NCI-H2196 treated with DMSO at 0.1 percent for 48 hours (cell line): ENCODE data around the gene EPHB2.

Experiments used
- DNase-seq: peaks from one replicate; lab custom pipeline; 2025; ENCODE audit not compliant: unreplicated experiment; lab: John Stamatoyannopoulos, UW

The EPHB2 gene

GRCh38 chr1:22815421-22816066, 104.9 kb downstream of the EPHB2 start:
- DNase-seq: no peak

- DNase-seq: no peak
Measured at GRCh38 chr1:22816067-22816775, 105.6 kb downstream of the EPHB2 start.

- no peak for DNase-seq
Measured at GRCh38 chr1:22816803-22817202, 106.2 kb downstream of the EPHB2 start.

GRCh38 chr1:22817462-22817861, 106.8 kb downstream of the EPHB2 start:
- no peak for DNase-seq

GRCh38 chr1:22818061-22818770, 107.6 kb downstream of the EPHB2 start:
- no peak for DNase-seq

GRCh38 chr1:22819361-22819760, 108.7 kb downstream of the EPHB2 start:
- DNase-seq: no peak

GRCh38 chr1:22821027-22821426, 110.4 kb downstream of the EPHB2 start:
- DNase-seq: no peak

GRCh38 chr1:22822371-22822770, 111.7 kb downstream of the EPHB2 start:
- DNase-seq: no peak

- no peak for DNase-seq
Measured at GRCh38 chr1:22824466-22824865, 113.8 kb downstream of the EPHB2 start.

- no peak for DNase-seq
Measured at GRCh38 chr1:22824975-22825374, 114.3 kb downstream of the EPHB2 start.

GRCh38 chr1:22825486-22826189, 115.0 kb downstream of the EPHB2 start:
- no peak for DNase-seq

- DNase-seq: no peak
Measured at GRCh38 chr1:22826604-22827580, 116.3 kb downstream of the EPHB2 start.

- DNase-seq: no peak
Measured at GRCh38 chr1:22827666-22828483, 117.2 kb downstream of the EPHB2 start.

- DNase-seq: no peak
Measured at GRCh38 chr1:22828484-22829308, 118.1 kb downstream of the EPHB2 start.

- DNase-seq: no peak
Measured at GRCh38 chr1:22829309-22829989, 118.8 kb downstream of the EPHB2 start.

GRCh38 chr1:22830041-22830566, 119.5 kb downstream of the EPHB2 start:
- no peak for DNase-seq

GRCh38 chr1:22830757-22831340, 120.2 kb downstream of the EPHB2 start:
- no peak for DNase-seq
